Fibroblast of pulmonary artery (primary cell): Measurements from ENCODE around the gene TINAGL1.

Experiments used
- DNase-seq: peaks from one replicate; pipeline ENCODE4 v3.0.0-alpha.2; 2010; ENCODE audit warnings: low read depth
- H3K4me3 ChIP-seq: replicated peaks from 2 replicates; pipeline ENCODE4 v1.5.1; 2011; ENCODE audit warnings: low read depth, mild to moderate bottlenecking, control low read depth, low read length, moderate library complexity
- TF ChIP-seq, protein P1 (sequence below): IDR thresholded peaks from 2 replicates; pipeline ENCODE4 v1.5.1; 2011; ENCODE audit warnings: mild to moderate bottlenecking, control low read depth, low read length, inconsistent platforms; ENCODE audit errors: missing control alignments

TINAGL1 gene

DNA sequence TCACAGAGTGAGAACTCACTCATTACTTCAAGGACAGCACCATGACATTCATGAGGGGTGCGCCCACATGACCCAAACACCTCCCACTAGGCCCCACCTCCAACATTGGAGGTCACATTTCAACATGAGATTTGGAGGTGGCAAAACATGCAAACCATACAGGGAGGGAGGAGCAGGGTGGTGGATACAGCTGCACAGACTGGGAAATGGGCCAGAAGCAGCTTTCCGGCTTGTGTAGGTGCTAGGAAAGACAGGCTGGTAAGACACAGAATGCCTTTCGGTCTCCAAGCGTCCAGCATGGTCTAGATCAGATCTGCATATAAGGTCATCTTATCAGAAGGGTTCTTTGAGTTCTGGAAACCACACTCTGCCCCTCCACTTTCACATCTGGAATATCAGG is 35.1 kb upstream of the TINAGL1 start:
- no peak overlapping the region for H3K4me3 ChIP-seq
- no peak for DNase-seq
- TF ChIP-seq, protein P1, sequence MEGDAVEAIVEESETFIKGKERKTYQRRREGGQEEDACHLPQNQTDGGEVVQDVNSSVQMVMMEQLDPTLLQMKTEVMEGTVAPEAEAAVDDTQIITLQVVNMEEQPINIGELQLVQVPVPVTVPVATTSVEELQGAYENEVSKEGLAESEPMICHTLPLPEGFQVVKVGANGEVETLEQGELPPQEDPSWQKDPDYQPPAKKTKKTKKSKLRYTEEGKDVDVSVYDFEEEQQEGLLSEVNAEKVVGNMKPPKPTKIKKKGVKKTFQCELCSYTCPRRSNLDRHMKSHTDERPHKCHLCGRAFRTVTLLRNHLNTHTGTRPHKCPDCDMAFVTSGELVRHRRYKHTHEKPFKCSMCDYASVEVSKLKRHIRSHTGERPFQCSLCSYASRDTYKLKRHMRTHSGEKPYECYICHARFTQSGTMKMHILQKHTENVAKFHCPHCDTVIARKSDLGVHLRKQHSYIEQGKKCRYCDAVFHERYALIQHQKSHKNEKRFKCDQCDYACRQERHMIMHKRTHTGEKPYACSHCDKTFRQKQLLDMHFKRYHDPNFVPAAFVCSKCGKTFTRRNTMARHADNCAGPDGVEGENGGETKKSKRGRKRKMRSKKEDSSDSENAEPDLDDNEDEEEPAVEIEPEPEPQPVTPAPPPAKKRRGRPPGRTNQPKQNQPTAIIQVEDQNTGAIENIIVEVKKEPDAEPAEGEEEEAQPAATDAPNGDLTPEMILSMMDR: no peak

DNA sequence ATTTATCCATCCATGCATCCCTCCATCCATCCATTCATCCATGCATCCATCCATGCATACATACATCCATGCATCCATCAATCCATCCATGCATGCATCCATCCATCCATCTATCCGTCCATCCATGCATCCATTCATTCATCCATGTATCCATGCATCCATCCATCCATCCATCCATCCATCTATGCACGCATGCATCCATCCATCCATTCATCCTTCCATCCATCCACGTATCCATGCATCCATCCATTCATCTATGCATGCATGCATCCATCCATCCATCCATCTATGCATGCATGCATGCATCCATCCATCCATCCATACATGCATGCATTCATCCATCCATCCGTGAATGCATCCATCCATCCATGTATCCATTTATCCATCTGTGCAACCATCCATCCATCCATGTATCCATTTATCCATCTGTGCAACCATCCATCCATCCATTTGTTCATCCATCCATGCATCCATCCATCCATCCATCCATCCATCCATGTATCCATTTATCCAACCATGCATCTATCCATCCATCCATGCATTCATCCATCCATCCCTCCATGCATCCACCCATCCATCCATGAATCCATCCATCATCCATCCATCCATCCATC is 30.3 kb upstream of the TINAGL1 start:
- no peak for DNase-seq
- TF ChIP-seq, protein P1: no peak
- no peak overlapping the region for H3K4me3 ChIP-seq

DNA sequence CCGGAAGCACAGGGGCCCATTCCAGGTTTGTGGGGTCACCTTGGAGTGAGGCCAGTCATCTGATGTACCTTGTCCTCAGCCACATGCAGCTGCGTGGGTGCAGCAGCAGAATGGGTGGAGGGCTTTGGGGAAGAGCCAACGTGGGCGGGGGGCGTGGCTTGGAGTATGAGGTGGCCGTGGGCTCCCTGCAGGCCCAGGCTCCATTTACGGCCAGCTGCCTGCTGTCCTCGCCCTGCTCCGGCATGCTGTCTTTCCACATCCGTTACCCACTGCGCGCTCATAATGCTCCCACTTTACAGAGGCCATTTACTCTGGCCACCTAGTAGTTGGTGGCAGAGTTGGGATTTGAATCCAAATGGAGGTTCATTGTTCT is 27.8 kb upstream of the TINAGL1 start:
- H3K4me3 ChIP-seq: no peak overlapping the region
- TF ChIP-seq, protein P1: no peak
- DNase-seq: no peak

DNA sequence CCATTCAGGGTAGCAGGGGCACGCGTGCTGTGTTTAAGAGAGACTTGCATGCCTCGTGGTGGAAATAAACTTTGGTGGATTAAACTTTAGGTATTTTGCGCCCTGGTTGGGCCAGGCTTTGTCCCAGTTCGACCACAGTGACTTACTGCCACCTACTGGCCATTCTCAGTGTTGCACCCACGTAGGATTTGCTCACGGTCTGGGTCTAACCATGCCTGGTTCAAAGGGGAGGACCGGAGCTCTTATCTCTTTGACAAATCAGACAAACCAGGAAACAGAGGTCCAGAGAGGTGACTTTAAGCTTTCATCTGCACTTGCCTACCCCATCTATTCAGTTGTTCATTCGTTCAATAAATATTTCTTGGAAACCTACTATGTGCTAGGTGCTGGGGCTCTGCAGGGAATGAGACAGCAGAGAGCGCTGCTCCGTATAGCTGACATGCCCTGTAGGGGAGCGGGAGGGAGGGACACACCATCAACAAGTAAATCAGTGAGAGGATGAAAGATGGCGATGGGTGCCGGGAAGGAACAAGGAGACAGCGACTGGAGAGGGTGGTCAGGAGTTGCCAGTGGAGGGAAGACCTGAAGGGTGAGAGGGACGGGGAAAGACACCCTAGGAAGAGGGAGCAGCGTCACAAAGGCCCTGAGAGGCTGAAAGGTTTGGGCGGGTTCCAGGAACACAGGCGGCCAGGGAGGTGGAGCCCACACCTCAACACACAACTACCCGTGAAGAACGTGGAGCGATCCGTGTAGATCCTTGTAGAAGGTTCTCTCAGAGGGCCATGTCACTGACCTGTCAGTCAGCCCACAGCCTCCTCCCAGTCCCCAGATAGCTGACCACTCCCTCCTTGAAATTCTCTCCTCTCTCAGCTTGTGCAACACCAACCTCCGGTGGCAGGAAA is 27.2 kb upstream of the TINAGL1 start:
- H3K4me3 ChIP-seq: peak overlapping the region; percentile 50
- TF ChIP-seq, protein P1: peak; percentile 90
- peak; percentile 91 for DNase-seq

DNA sequence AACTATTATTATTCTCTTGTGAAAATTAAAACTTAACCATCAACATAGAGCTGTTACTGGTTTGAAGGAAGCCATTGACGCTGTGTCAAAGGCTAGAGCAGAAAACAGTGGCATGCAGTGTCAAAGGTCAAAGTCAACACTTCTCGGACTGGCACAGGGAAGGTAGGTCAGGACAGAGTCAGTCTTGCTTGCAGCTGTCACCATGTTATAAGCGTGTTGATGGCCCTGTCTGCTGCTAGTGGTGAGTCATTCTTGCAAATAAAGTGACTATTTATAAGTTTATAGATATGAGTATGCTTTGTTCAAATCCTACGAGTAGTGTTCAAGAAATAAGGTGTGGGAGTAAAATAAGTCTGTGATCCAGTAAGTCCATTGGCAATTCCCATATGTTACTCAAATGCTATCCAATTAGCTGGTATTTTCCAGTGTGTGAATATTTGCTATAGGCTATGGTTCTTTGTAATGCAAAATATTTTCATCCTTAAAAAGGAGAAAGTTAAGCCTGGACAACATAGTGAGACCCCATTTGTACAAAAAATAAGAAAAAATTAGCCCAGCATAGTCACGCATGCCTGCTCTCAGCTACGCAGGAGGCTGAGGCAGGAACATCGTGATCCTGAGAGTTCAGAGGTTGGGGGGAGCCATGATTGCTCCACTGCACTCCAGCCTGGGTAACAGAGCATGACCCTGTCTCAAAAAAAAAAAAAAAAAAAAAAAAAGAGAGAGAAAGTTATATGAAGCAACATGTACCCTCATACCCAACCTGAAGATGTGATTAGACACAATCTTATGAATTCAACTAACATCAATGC is 26.3 kb upstream of the TINAGL1 start:
- TF ChIP-seq, protein P1: no peak
- H3K4me3 ChIP-seq: no peak overlapping the region
- DNase-seq: no peak

DNA sequence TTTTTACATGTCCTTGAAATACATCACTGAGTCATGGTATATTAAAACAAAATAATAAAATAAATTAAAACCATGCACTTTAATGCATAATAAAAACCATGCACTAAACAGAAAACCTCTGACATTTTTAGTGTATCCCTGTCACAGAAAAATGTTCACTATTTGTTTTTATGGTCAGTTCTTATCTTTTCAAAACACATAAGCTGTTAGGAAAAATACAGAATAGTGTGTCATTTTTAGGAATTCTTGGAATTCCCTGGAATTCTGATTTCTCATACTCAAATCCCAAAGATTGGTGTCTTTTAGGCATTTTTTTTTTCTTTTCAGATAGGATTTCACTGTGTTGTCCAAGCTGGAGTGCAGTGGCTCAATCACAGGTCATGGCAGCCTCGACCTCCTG is 25.1 kb upstream of the TINAGL1 start:
- TF ChIP-seq, protein P1: no peak
- no peak overlapping the region for H3K4me3 ChIP-seq
- peak; percentile 33 for DNase-seq
